BLaER1 (cell line): Measurements from ENCODE around the gene PUSL1.

Experiments used
- H3K27ac ChIP-seq: shearing (Covaris generic); formaldehyde crosslinking; 2 replicates; pipeline ENCODE4 v1.8.1; 2022
- H3K27me3 ChIP-seq: shearing (Covaris generic); formaldehyde crosslinking; 2 replicates; pipeline ENCODE4 v1.8.1; 2022
- H3K36me3 ChIP-seq: shearing (Covaris generic); formaldehyde crosslinking; 2 replicates; pipeline ENCODE4 v1.8.1; 2022
- H3K4me1 ChIP-seq: shearing (Covaris generic); formaldehyde crosslinking; 2 replicates; pipeline ENCODE4 v1.8.1; 2022
- H3K4me2 ChIP-seq: shearing (Covaris generic); formaldehyde crosslinking; 2 replicates; pipeline ENCODE4 v1.8.1; 2022
- H3K4me3 ChIP-seq: shearing (Covaris generic); formaldehyde crosslinking; 2 replicates; pipeline ENCODE4 v1.8.1; 2022
- H3K9ac ChIP-seq: shearing (Covaris generic); formaldehyde crosslinking; 2 replicates; pipeline ENCODE4 v1.8.1; 2022
- H3K9me3 ChIP-seq: shearing (Covaris generic); formaldehyde crosslinking; 2 replicates; pipeline ENCODE4 v1.8.1; 2022
- H4K20me1 ChIP-seq: shearing (Covaris generic); formaldehyde crosslinking; 2 replicates; pipeline ENCODE4 v1.8.1; 2022
- Cebpa-rat ChIP-seq: shearing (Covaris generic); IDR thresholded peaks from 2 replicates; pipeline ENCODE4 v1.8.1; 2022

The PUSL1 gene

GRCh38 chr1:1278620-1279019 lies 29.8 kb upstream of the PUSL1 start:
- Histone ChIP-seq H3K4me3 (no peak overlapping the region), H3K36me3 (no peaks in the 10 kb centered on the region), H3K4me2 (no peak overlapping the region), H3K4me1 (peaks cover 17% of the 10 kb centered on the region), H3K27ac (no peak overlapping the region), H3K9me3 (no peaks in the 10 kb centered on the region), H4K20me1 (no peaks in the 10 kb centered on the region), H3K9ac (no peak overlapping the region), H3K27me3 (no peaks in the 10 kb centered on the region)
- TF ChIP-seq Cebpa-rat = no peak

GRCh38 chr1:1279028-1279427 lies 29.4 kb upstream of the PUSL1 start:
- no peaks in the 10 kb centered on the region for H3K9me3 ChIP-seq
- no peak for TF ChIP-seq Cebpa-rat
- H3K27ac ChIP-seq = no peak overlapping the region
- peaks cover 19% of the 10 kb centered on the region for H3K4me1 ChIP-seq
- H3K9ac ChIP-seq = no peak overlapping the region
- no peak overlapping the region for H3K4me2 ChIP-seq
- H3K36me3 ChIP-seq = no peaks in the 10 kb centered on the region
- H3K27me3 ChIP-seq = no peaks in the 10 kb centered on the region
- H3K4me3 ChIP-seq = no peak overlapping the region
- H4K20me1 ChIP-seq = no peaks in the 10 kb centered on the region

GRCh38 chr1:1280782-1281481 lies 27.5 kb upstream of the PUSL1 start:
- no peaks in the 10 kb centered on the region for H3K27me3 ChIP-seq
- no peak overlapping the region for H3K4me2 ChIP-seq
- H3K9ac ChIP-seq = no peak overlapping the region
- H3K27ac ChIP-seq = no peak overlapping the region
- H3K4me3 ChIP-seq = no peak overlapping the region
- H3K9me3 ChIP-seq = no peaks in the 10 kb centered on the region
- no peaks in the 10 kb centered on the region for H4K20me1 ChIP-seq
- peaks cover 14% of the 10 kb centered on the region for H3K4me1 ChIP-seq
- no peaks in the 10 kb centered on the region for H3K36me3 ChIP-seq
- TF ChIP-seq Cebpa-rat = no peak

GRCh38 chr1:1281533-1282321 lies 26.7 kb upstream of the PUSL1 start:
- Histone ChIP-seq H3K4me1 (peaks cover 14% of the 10 kb centered on the region), H3K27me3 (no peaks in the 10 kb centered on the region), H3K9me3 (no peaks in the 10 kb centered on the region), H3K4me2 (no peak overlapping the region), H3K36me3 (no peaks in the 10 kb centered on the region), H3K4me3 (no peak overlapping the region), H3K27ac (no peak overlapping the region), H4K20me1 (no peaks in the 10 kb centered on the region), H3K9ac (no peak overlapping the region)
- no peak for TF ChIP-seq Cebpa-rat

GRCh38 chr1:1282998-1283397 lies 25.4 kb upstream of the PUSL1 start:
- H3K9me3 ChIP-seq = no peaks in the 10 kb centered on the region
- no peak overlapping the region for H3K4me2 ChIP-seq
- H3K4me1 ChIP-seq = peaks cover 14% of the 10 kb centered on the region
- no peak overlapping the region for H3K9ac ChIP-seq
- H3K27ac ChIP-seq = no peak overlapping the region
- no peaks in the 10 kb centered on the region for H4K20me1 ChIP-seq
- H3K4me3 ChIP-seq = no peak overlapping the region
- TF ChIP-seq Cebpa-rat = no peak
- no peaks in the 10 kb centered on the region for H3K36me3 ChIP-seq
- no peaks in the 10 kb centered on the region for H3K27me3 ChIP-seq

GRCh38 chr1:1283821-1284220 lies 24.6 kb upstream of the PUSL1 start:
- Histone ChIP-seq H3K4me2 (no peak overlapping the region), H3K36me3 (no peaks in the 10 kb centered on the region), H3K27me3 (no peaks in the 10 kb centered on the region), H3K9me3 (no peaks in the 10 kb centered on the region), H3K9ac (no peak overlapping the region), H4K20me1 (no peaks in the 10 kb centered on the region), H3K27ac (no peak overlapping the region), H3K4me3 (no peak overlapping the region), H3K4me1 (peaks cover 14% of the 10 kb centered on the region)
- no peak for TF ChIP-seq Cebpa-rat

- no peak overlapping the region for H3K4me3 ChIP-seq
- no peaks in the 10 kb centered on the region for H3K36me3 ChIP-seq
- H4K20me1 ChIP-seq = no peaks in the 10 kb centered on the region
- H3K9ac ChIP-seq = no peak overlapping the region
- no peaks in the 10 kb centered on the region for H3K27me3 ChIP-seq
- H3K27ac ChIP-seq = no peak overlapping the region
- no peak for TF ChIP-seq Cebpa-rat
- no peak overlapping the region for H3K4me2 ChIP-seq
- peaks cover 14% of the 10 kb centered on the region for H3K4me1 ChIP-seq
- no peaks in the 10 kb centered on the region for H3K9me3 ChIP-seq
These were observed 23.9 kb upstream of the PUSL1 start for GRCh38 chr1:1284221-1285101.

- no peak overlapping the region for H3K4me3 ChIP-seq
- no peaks in the 10 kb centered on the region for H3K36me3 ChIP-seq
- no peaks in the 10 kb centered on the region for H3K27me3 ChIP-seq
- H3K4me1 ChIP-seq = peaks cover 14% of the 10 kb centered on the region
- no peak overlapping the region for H3K9ac ChIP-seq
- no peak overlapping the region for H3K27ac ChIP-seq
- H3K9me3 ChIP-seq = no peaks in the 10 kb centered on the region
- no peak for TF ChIP-seq Cebpa-rat
- no peaks in the 10 kb centered on the region for H4K20me1 ChIP-seq
- H3K4me2 ChIP-seq = no peak overlapping the region
These were observed 23.3 kb upstream of the PUSL1 start for GRCh38 chr1:1285102-1285571.

- no peak for TF ChIP-seq Cebpa-rat
- H3K9ac ChIP-seq = no peak overlapping the region
- no peaks in the 10 kb centered on the region for H4K20me1 ChIP-seq
- 0 out of 2 replicates have a peak overlapping the region, but pooled peaks have one; percentile 17 for H3K4me2 ChIP-seq
- no peak overlapping the region for H3K27ac ChIP-seq
- H3K9me3 ChIP-seq = no peaks in the 10 kb centered on the region
- no peaks in the 10 kb centered on the region for H3K36me3 ChIP-seq
- no peaks in the 10 kb centered on the region for H3K27me3 ChIP-seq
- H3K4me3 ChIP-seq = no peak overlapping the region
- H3K4me1 ChIP-seq = peaks cover 19% of the 10 kb centered on the region
These were observed 22.6 kb upstream of the PUSL1 start for GRCh38 chr1:1285611-1286311.
